HG02970 (cell line): ENCODE measurements around the gene KCTD7.
"Not testable (repeated sequence)": the region's sequence is repeated elsewhere in the genome, so short reads cannot be mapped to it uniquely, and the experiment has no call there.

Experiments
- ATAC-seq: cut with Tn5 transposase; IDR thresholded peaks from one replicate; pipeline ENCODE4 v1.9.1; 2021; ENCODE audit warnings: mild to moderate bottlenecking, moderate library complexity, moderate number of reproducible peaks; ENCODE audit not compliant: unreplicated experiment, low FRiP score

The KCTD7 gene

GRCh38 chr7:66614596-66614995, 14.1 kb upstream of the KCTD7 start:
- not testable (repeated sequence) for ATAC-seq

GRCh38 chr7:66615699-66616098, 13.0 kb upstream of the KCTD7 start:
- no peak for ATAC-seq

- no peak for ATAC-seq
Observed at GRCh38 chr7:66617295-66617694, 11.4 kb upstream of the KCTD7 start.

GRCh38 chr7:66619341-66619948, 9.2 kb upstream of the KCTD7 start:
- not testable (repeated sequence) for ATAC-seq

GRCh38 chr7:66626331-66626934, 2.2 kb upstream of the KCTD7 start:
- ATAC-seq: no peak

- ATAC-seq: no peak
Observed at GRCh38 chr7:66627151-66627681, 1.5 kb upstream of the KCTD7 start.

- no peak for ATAC-seq
Observed at GRCh38 chr7:66627881-66628360, 760 bp upstream of the KCTD7 start.

GRCh38 chr7:66629222-66630062, 761 bp downstream of the KCTD7 start:
- ATAC-seq: no peak

GRCh38 chr7:66630531-66630930, 1.9 kb downstream of the KCTD7 start:
- no peak for ATAC-seq

GRCh38 chr7:66631471-66631870, 2.8 kb downstream of the KCTD7 start:
- ATAC-seq: no peak

- ATAC-seq: no peak
Observed at GRCh38 chr7:66634816-66635215, 6.1 kb downstream of the KCTD7 start.

GRCh38 chr7:66635322-66635981, 6.8 kb downstream of the KCTD7 start:
- ATAC-seq: not testable (repeated sequence)

- not testable (repeated sequence) for ATAC-seq
Observed at GRCh38 chr7:66635982-66636546, 7.4 kb downstream of the KCTD7 start.

GRCh38 chr7:66638309-66639099, 9.8 kb downstream of the KCTD7 start:
- no peak for ATAC-seq

- ATAC-seq: no peak
Observed at GRCh38 chr7:66639773-66640172, 11.1 kb downstream of the KCTD7 start.

- no peak for ATAC-seq
Observed at GRCh38 chr7:66640802-66641525, 12.3 kb downstream of the KCTD7 start.

- no peak for ATAC-seq
Observed at GRCh38 chr7:66641526-66641871, 12.8 kb downstream of the KCTD7 start.

- ATAC-seq: no peak
Observed at GRCh38 chr7:66642186-66642585, 13.5 kb downstream of the KCTD7 start.

GRCh38 chr7:66642932-66643331, 14.3 kb downstream of the KCTD7 start:
- ATAC-seq: no peak
